BLaER1 (cell line): ENCODE results near the gene SUGT1.
A peak's percentile ranks its signal among the peaks of the same experiment; 100 is the strongest.
"Not testable (repeated sequence)": the region's sequence is repeated elsewhere in the genome, so short reads cannot be mapped to it uniquely, and the experiment has no call there.

Source experiments
- H3K27ac ChIP-seq: shearing (Covaris generic); formaldehyde crosslinking; 2 replicates; pipeline ENCODE4 v1.8.1; 2022
- H3K27me3 ChIP-seq: shearing (Covaris generic); formaldehyde crosslinking; 2 replicates; pipeline ENCODE4 v1.8.1; 2022
- H3K36me3 ChIP-seq: shearing (Covaris generic); formaldehyde crosslinking; 2 replicates; pipeline ENCODE4 v1.8.1; 2022
- H3K4me1 ChIP-seq: shearing (Covaris generic); formaldehyde crosslinking; 2 replicates; pipeline ENCODE4 v1.8.1; 2022
- H3K4me2 ChIP-seq: shearing (Covaris generic); formaldehyde crosslinking; 2 replicates; pipeline ENCODE4 v1.8.1; 2022
- H3K4me3 ChIP-seq: shearing (Covaris generic); formaldehyde crosslinking; 2 replicates; pipeline ENCODE4 v1.8.1; 2022
- H3K9ac ChIP-seq: shearing (Covaris generic); formaldehyde crosslinking; 2 replicates; pipeline ENCODE4 v1.8.1; 2022
- H3K9me3 ChIP-seq: shearing (Covaris generic); formaldehyde crosslinking; 2 replicates; pipeline ENCODE4 v1.8.1; 2022
- H4K20me1 ChIP-seq: shearing (Covaris generic); formaldehyde crosslinking; 2 replicates; pipeline ENCODE4 v1.8.1; 2022
- Cebpa-rat ChIP-seq: shearing (Covaris generic); IDR thresholded peaks from 2 replicates; pipeline ENCODE4 v1.8.1; 2022

The SUGT1 gene

GRCh38 chr13:52652196-52652979 lies at the start of gene SUGT1:
Gene SUGT1 (plus strand): TSS chr13:52652836. CDS start chr13:52652921, 85 bp downstream.
- peak within 1 kb of the TSS; percentile 93 for H3K4me3 ChIP-seq

GRCh38 chr13:52603316-52603715 lies 49.3 kb upstream of the SUGT1 start:
- peaks cover 11% of the 10 kb centered on the region; the same call in 1 of the 2 replicates for H3K27me3 ChIP-seq
- H3K9ac ChIP-seq, H3K27ac ChIP-seq, H3K36me3 ChIP-seq, H3K4me2 ChIP-seq, H3K9me3 ChIP-seq, H4K20me1 ChIP-seq, H3K4me1 ChIP-seq, H3K4me3 ChIP-seq: not testable (repeated sequence)

More at GRCh38 chr13:52652196-52652979, at the start of gene SUGT1:
- Histone ChIP-seq H3K4me1 (peaks cover 20% of the 10 kb centered on the region), H3K9ac (peak within 1 kb of the TSS; percentile 89), H3K9me3 (no peaks in the 10 kb centered on the region), H3K27ac (peak within 1 kb of the TSS; percentile 92), H4K20me1 (peaks cover 29% of the 10 kb centered on the region; the same call in 1 of the 2 replicates), H3K27me3 (no peaks in the 10 kb centered on the region), H3K36me3 (peaks cover 32% of the 10 kb centered on the region), H3K4me2 (peak within 1 kb of the TSS; percentile 86)
- TF ChIP-seq Cebpa-rat: no peak

- H3K9ac ChIP-seq, H3K27ac ChIP-seq, H3K4me3 ChIP-seq, H3K9me3 ChIP-seq, H4K20me1 ChIP-seq, H3K4me2 ChIP-seq, H3K36me3 ChIP-seq, H3K4me1 ChIP-seq, H3K27me3 ChIP-seq: not testable (repeated sequence)
Observed at GRCh38 chr13:52606126-52606525, 46.5 kb upstream of the SUGT1 start.

- not testable (repeated sequence) for H3K27me3 ChIP-seq, H3K27ac ChIP-seq, H3K9ac ChIP-seq, H3K4me3 ChIP-seq, H3K9me3 ChIP-seq, H4K20me1 ChIP-seq, H3K36me3 ChIP-seq, H3K4me2 ChIP-seq, H3K4me1 ChIP-seq
Observed at GRCh38 chr13:52606795-52607194, 45.8 kb upstream of the SUGT1 start.

- not testable (repeated sequence) for H3K27me3 ChIP-seq, H4K20me1 ChIP-seq, H3K27ac ChIP-seq, H3K4me3 ChIP-seq, H3K4me2 ChIP-seq, H3K4me1 ChIP-seq, H3K9me3 ChIP-seq, H3K36me3 ChIP-seq, H3K9ac ChIP-seq
Observed at GRCh38 chr13:52608184-52608583, 44.5 kb upstream of the SUGT1 start.

GRCh38 chr13:52609013-52609606 lies 43.5 kb upstream of the SUGT1 start:
- H3K9me3 ChIP-seq, H4K20me1 ChIP-seq, H3K4me1 ChIP-seq, H3K4me2 ChIP-seq, H3K9ac ChIP-seq, H3K27ac ChIP-seq, H3K27me3 ChIP-seq, H3K36me3 ChIP-seq, H3K4me3 ChIP-seq: not testable (repeated sequence)

- H3K36me3 ChIP-seq, H3K9ac ChIP-seq, H3K4me3 ChIP-seq, H3K27ac ChIP-seq, H3K9me3 ChIP-seq, H3K4me2 ChIP-seq, H3K4me1 ChIP-seq, H4K20me1 ChIP-seq, H3K27me3 ChIP-seq: not testable (repeated sequence)
Observed at GRCh38 chr13:52610158-52610557, 42.5 kb upstream of the SUGT1 start.

- no peak overlapping the region for H3K4me3 ChIP-seq
- H4K20me1 ChIP-seq: no peaks in the 10 kb centered on the region
- no peak overlapping the region for H3K4me2 ChIP-seq
- H3K27me3 ChIP-seq: no peaks in the 10 kb centered on the region
- H3K27ac ChIP-seq: no peak overlapping the region
- peak; percentile 87; the same call in 1 of the 2 replicates for TF ChIP-seq Cebpa-rat
- H3K4me1 ChIP-seq: peaks cover 38% of the 10 kb centered on the region
- H3K9ac ChIP-seq: no peak overlapping the region
- H3K36me3 ChIP-seq: peaks cover 5% of the 10 kb centered on the region; the same call in 1 of the 2 replicates
- 0 out of 2 replicates have a peak, but pooled peaks cover 4% of the 10 kb centered on the region for H3K9me3 ChIP-seq
Observed at GRCh38 chr13:52615134-52615801, 37.4 kb upstream of the SUGT1 start.

GRCh38 chr13:52615812-52616211 lies 36.8 kb upstream of the SUGT1 start:
- Histone ChIP-seq H3K9me3 (0 out of 2 replicates have a peak, but pooled peaks cover 4% of the 10 kb centered on the region), H3K9ac (no peak overlapping the region), H3K4me1 (peaks cover 42% of the 10 kb centered on the region), H3K4me3 (no peak overlapping the region), H3K27ac (no peak overlapping the region), H3K4me2 (peak overlapping the region; percentile 88; the same call in 1 of the 2 replicates), H3K36me3 (peaks cover 9% of the 10 kb centered on the region; the same call in 1 of the 2 replicates), H4K20me1 (no peaks in the 10 kb centered on the region), H3K27me3 (no peaks in the 10 kb centered on the region)
- TF ChIP-seq Cebpa-rat: no peak
